ENCODE measurements around the gene SNRPE.

Gene SNRPE

DNA sequence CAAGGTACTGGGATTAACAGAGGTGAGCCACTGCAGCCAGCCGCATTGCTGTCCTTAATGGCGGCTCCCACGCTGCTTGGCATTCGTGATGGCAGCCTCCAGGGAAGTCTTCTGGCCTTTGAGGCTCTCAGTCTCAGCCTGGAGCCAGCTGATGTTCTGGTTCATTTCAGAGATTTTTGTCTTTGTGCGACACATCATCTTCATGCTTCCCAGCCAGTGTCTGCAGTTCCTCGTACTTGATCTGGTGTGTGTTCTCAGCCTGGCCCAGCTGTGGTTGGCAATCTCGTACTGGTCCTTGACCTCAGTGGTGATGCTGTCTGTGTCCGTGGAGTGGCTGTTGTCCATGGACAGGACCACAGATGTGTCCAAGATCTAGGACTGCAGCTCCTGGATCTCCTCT lies 11.7 kb downstream of the SNRPE start:
- POLR2A ChIA-PET (ENCODE audit: low non-redundant PET), result interaction anchor here (1.2 kb wide), 1 partner anchor 200 kb away, joined by 3 read pairs; the partner anchor contains the start of gene SOX13
- CTCF ChIA-PET, result interaction anchor here (0.7 to 7.6 kb wide), 4 partner anchors 22 to 289 kb away, joined by 3 to 163 read pairs (median 8); no protein-coding TSS in a partner anchor
- H3K27ac ChIP-seq, result no peak overlapping the region
- DNase-seq (ENCODE audit: low spot score), result no peak
- no peak for TF ChIP-seq CTCF (conservative IDR thresholded peaks at IDR 0.05; ENCODE audit: low read depth)

DNA sequence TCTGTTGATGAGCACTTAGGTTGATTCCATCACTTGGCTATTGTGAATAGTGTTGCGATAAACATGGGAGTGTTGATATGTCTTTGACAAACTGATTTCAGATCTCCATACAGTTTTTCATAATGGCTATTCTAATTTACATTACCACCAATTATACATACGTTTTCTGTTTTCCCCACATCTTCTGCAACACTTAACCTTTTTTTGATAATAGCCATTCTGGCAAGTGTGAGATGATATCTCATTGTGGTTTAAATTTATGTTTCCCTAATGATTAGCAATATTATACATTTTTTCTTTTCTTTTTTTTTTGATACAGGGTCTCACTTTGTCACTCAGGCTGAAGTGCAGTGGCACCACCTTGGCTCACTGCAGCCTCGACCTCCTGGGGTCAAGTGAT lies 17.0 kb downstream of the SNRPE start:
- TF ChIP-seq CTCF (conservative IDR thresholded peaks at IDR 0.05; ENCODE audit: low read depth), result no peak
- H3K27ac ChIP-seq, result no peak overlapping the region
- ChIA-PET CTCF (interaction anchor here (0.6 to 2.2 kb wide), 2 partner anchors 250 to 284 kb away, joined by 3 to 7 read pairs; no protein-coding TSS in a partner anchor), POLR2A (ENCODE audit: low non-redundant PET) (no interaction called here)
- no peak for DNase-seq (ENCODE audit: low spot score)

DNA sequence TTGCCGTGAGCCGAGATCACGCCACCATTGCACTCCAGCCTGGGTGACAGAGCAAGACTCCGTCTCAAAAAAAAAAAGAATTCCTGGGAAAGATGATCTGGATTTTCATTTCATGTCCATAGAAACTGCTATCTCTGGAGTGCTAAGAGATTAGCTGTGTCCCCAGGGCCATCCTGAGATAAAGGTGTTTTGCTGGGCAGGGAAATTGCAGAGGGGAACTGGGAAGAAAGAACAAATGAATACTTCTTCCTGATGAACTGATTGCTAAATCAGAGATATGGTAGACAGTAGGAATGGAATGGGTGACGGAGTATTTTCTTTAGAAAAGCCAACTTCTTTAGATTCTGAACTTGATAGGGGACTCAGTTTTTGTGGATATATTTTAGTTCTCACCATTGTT lies 19.2 kb downstream of the SNRPE start:
- no peak for TF ChIP-seq CTCF (conservative IDR thresholded peaks at IDR 0.05; ENCODE audit: low read depth)
- POLR2A ChIA-PET (ENCODE audit: low non-redundant PET), result no interaction called here
- CTCF ChIA-PET, result interaction anchor here (1.0 to 2.2 kb wide), 3 partner anchors 9 to 248 kb away, joined by 3 to 7 read pairs (median 5); no protein-coding TSS in a partner anchor
- DNase-seq (ENCODE audit: low spot score), result no peak
- H3K27ac ChIP-seq, result no peak overlapping the region

DNA sequence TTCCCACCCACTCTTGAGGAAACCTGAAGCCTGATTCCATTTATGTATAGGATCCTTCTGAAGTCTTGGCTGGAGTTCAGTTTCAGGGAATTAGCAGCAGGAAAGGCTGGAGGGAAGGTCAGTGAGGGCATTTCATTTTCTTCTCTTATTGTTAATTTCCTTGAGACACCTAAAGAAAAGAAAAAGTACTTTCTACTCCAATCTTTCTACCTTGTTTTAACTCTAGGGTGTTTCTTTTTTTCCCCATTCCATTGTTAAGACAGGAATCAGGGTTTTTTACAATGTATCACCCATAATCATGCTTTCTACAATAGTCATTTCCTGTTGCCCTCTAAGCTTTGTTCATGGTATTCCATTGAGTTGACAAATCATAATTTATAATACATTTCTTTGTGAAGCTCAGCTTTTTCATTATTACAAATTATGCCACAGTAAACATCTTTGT lies 27.4 kb downstream of the SNRPE start:
- no peak overlapping the region; the same call in 1 of the 2 replicates for H3K27ac ChIP-seq
- ChIA-PET POLR2A (ENCODE audit: low non-redundant PET) (no interaction called here), CTCF (interaction anchor here (0.6 to 1.1 kb wide), 3 partner anchors 148 to 1302 kb away, joined by 3 read pairs; no protein-coding TSS in a partner anchor)
- peak; percentile 93 for DNase-seq (ENCODE audit: low spot score)
- no peak for TF ChIP-seq CTCF (conservative IDR thresholded peaks at IDR 0.05; ENCODE audit: low read depth)

DNA sequence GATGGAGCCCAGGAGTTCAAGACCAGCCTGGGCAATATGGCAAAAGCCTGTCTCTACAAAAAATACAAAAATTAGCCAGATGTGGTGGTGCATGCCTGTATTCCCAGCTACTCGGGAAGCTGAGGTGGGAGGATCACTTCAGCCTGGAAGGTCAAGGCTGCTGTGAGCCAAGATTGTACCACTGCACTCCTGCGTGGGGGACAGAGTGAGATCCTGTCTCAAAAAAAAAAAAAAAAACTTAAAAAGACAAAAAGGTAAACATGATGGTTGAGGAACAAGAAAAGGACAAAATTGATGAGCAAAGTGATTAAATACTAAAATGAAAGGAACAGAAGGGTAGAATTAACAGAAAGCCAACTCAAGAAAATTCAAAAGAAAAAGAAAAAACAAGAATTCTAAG lies 30.6 kb downstream of the SNRPE start:
- no peak for TF ChIP-seq CTCF (conservative IDR thresholded peaks at IDR 0.05; ENCODE audit: low read depth)
- no peak overlapping the region for H3K27ac ChIP-seq
- no peak for DNase-seq (ENCODE audit: low spot score)
- ChIA-PET CTCF (interaction anchor here (0.9 kb wide), 1 partner anchor 20 kb away, joined by 3 read pairs; no protein-coding TSS in a partner anchor), POLR2A (ENCODE audit: low non-redundant PET) (no interaction called here)

DNA sequence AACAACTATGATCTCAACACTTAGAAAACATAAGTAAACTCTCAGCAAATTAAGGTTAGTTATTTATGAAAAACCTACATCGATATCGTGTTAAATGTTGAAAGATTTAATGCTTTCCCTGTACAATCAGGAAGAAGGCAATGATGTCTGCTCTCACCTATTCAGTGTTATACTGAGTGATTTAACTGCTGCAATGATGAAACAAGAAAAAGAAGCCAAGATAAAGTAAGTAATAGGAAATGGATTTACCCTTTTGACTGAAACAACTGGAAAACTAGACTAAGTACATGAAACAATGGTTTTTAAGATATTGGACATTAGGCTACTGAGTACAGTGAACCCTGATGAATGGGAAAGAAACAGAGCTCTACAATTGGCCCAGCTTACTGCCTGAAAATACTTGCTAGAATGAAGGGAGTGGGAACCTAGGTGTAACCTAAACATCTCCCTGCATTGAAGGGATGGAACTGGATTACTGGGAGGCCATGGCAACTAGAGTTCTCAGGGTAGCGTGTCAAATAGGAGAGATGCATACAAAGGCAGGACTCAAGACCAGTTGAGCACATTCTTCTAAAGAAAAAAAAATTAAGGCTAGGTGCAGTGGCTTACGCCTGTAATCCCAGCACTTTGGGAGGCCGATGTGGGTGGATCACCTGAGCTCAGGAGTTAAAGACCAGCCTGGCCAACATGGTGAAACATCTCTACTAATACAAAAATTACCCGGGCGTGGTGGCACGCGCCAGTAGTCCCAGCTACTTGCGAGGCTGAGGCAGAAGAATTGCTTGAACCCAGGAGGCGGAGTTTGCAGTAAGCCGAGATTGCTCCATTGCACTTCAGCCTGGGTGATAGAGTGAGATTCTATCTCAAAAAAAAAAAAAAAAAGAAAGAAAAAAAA lies 37.3 kb downstream of the SNRPE start:
- CTCF ChIA-PET, result no interaction called here
- H3K27ac ChIP-seq, result no peak overlapping the region
- POLR2A ChIA-PET (ENCODE audit: low non-redundant PET), result no interaction called here
- no peak for TF ChIP-seq CTCF (conservative IDR thresholded peaks at IDR 0.05; ENCODE audit: low read depth)
- DNase-seq (ENCODE audit: low spot score), result no peak

Data from RWPE1 (cell line).